ENCODE measurements around the gene MROH2B. TPM values are rescaled to one million over a fixed set of nuclear protein-coding genes. Genes with fewer than 3 reads are reported as not detected.

The MROH2B gene
- total and polyA plus RNA-seq, 10 donors = not detected

GRCh38 chr5:40962207-40962955 lies 108.8 kb downstream of the MROH2B start:
- TF ChIP-seq POLR2AphosphoS5 (IDR thresholded peaks at IDR 0.05) (no peak), POLR2A (IDR thresholded peaks at IDR 0.05) (no peak)
- TF ChIP-seq, protein P1, sequence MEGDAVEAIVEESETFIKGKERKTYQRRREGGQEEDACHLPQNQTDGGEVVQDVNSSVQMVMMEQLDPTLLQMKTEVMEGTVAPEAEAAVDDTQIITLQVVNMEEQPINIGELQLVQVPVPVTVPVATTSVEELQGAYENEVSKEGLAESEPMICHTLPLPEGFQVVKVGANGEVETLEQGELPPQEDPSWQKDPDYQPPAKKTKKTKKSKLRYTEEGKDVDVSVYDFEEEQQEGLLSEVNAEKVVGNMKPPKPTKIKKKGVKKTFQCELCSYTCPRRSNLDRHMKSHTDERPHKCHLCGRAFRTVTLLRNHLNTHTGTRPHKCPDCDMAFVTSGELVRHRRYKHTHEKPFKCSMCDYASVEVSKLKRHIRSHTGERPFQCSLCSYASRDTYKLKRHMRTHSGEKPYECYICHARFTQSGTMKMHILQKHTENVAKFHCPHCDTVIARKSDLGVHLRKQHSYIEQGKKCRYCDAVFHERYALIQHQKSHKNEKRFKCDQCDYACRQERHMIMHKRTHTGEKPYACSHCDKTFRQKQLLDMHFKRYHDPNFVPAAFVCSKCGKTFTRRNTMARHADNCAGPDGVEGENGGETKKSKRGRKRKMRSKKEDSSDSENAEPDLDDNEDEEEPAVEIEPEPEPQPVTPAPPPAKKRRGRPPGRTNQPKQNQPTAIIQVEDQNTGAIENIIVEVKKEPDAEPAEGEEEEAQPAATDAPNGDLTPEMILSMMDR (IDR thresholded peaks at IDR 0.05 in 8 of 11, conservative IDR thresholded peaks at IDR 0.05 in 3 of 11) = no peak

DNA sequence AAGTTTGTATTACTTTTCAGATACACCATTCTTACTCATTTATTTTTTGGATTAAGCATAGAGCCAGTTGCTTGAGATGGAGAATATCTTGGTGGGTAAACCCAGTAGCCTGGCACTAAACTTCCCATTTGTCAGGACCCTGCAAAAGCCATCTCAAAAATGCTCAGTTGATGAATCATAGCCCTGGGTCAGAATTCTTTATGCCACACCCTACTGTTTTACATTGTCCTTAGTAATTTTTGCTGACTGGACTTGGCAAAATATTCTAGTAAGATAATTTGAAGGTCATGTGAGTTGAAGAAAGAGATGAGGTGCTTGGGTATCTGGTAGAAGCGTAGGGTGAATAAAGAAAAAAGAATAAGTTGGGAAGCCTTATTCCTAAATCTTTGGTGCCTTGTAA lies 111.1 kb downstream of the MROH2B start:
- intact Hi-C loops (cut with DNase I; ENCODE audit: low total_unique reads) = no loop called here
- Histone ChIP-seq H3K36me3 (peaks cover 0 to 43% (median 0%) of the 10 kb centered on the region in 6 donors), H3K27ac (no peak overlapping the region), H3K4me1 (no peaks in the 10 kb centered on the region), H3K9me3 (peaks cover 0 to 14% (median 4%) of the 10 kb centered on the region in 8 donors), H3K4me3 (no peak overlapping the region), H3K27me3 (replicated peaks in 1 of 7) (no peaks in the 10 kb centered on the region)
- no peak for DNase-seq
- WGBS, 5 donors = 57 to 88% (median 80%) methylated on average over 1 of the region's 1 CpG
- TF ChIP-seq POLR2A (IDR thresholded peaks at IDR 0.05) (no peak), POLR2AphosphoS5 (IDR thresholded peaks at IDR 0.05) (no peak)
- TF ChIP-seq, protein P1 (IDR thresholded peaks at IDR 0.05 in 8 of 11, conservative IDR thresholded peaks at IDR 0.05 in 3 of 11) = no peak

More at GRCh38 chr5:40962207-40962955, 108.8 kb downstream of the MROH2B start:
- H3K27me3 ChIP-seq (replicated peaks in 1 of 7) = no peaks in the 10 kb centered on the region
- H3K27ac ChIP-seq = no peak overlapping the region
- 63 to 89% (median 83%) methylated on average over 4 of the region's 4 CpGs for WGBS, 5 donors
- no peaks in the 10 kb centered on the region for H3K4me1 ChIP-seq
- H3K36me3 ChIP-seq = peaks cover 0 to 61% (median 0%) of the 10 kb centered on the region in 6 donors
- H3K9me3 ChIP-seq = peaks cover 0 to 14% (median 4%) of the 10 kb centered on the region in 8 donors
- intact Hi-C loops (cut with DNase I; ENCODE audit: low total_unique reads) = no loop called here
- H3K4me3 ChIP-seq = no peak overlapping the region
- no peak for DNase-seq

- Histone ChIP-seq H3K4me1 (no peaks in the 10 kb centered on the region), H3K36me3 (peaks cover 0 to 38% (median 0%) of the 10 kb centered on the region in 6 donors), H3K27me3 (replicated peaks in 1 of 7) (no peaks in the 10 kb centered on the region), H3K27ac (no peak overlapping the region), H3K9me3 (peaks cover 0 to 14% (median 4%) of the 10 kb centered on the region in 8 donors), H3K4me3 (no peak overlapping the region)
- intact Hi-C loops (cut with DNase I; ENCODE audit: low total_unique reads) = no loop called here
- WGBS, 5 donors = 89 to 94% (median 91%) methylated on average over 5 of the region's 5 CpGs
- DNase-seq = no peak
- TF ChIP-seq POLR2AphosphoS5 (IDR thresholded peaks at IDR 0.05) = no peak
- TF ChIP-seq POLR2A (IDR thresholded peaks at IDR 0.05) = no peak
- TF ChIP-seq, protein P1 (IDR thresholded peaks at IDR 0.05 in 8 of 11, conservative IDR thresholded peaks at IDR 0.05 in 3 of 11) = no peak
Observed at GRCh38 chr5:40958811-40959210, 112.3 kb downstream of the MROH2B start.

DNA sequence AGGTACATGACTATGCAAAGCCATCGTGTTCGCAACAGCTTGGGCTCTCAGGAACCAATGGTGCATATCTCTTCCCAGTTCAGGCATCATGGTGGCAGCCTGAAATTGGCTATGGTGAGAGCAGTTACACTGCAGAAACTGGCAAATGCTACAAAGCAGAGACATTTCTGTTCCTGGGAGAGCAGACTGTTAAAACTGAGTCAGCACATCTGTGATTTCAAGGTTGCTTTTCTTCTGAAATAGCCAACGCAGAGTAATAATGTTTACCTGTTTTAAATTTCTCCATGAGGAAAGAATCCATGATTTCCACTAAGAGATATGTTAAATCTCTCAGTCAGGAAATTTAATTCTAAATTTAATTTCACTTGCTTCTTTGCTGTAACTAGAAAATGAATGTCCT lies 114.1 kb downstream of the MROH2B start:
- Histone ChIP-seq H3K27ac (no peak overlapping the region), H3K4me1 (no peaks in the 10 kb centered on the region), H3K36me3 (peaks cover 0 to 25% (median 0%) of the 10 kb centered on the region in 6 donors), H3K9me3 (peaks cover 0 to 14% (median 4%) of the 10 kb centered on the region in 8 donors), H3K27me3 (replicated peaks in 1 of 7) (no peaks in the 10 kb centered on the region), H3K4me3 (no peak overlapping the region)
- intact Hi-C loops (cut with DNase I; ENCODE audit: low total_unique reads) = no loop called here
- 84 to 97% (median 94%) methylated on average over 3 of the region's 3 CpGs for WGBS, 5 donors
- no peak for TF ChIP-seq POLR2AphosphoS5 (IDR thresholded peaks at IDR 0.05)
- TF ChIP-seq POLR2A (IDR thresholded peaks at IDR 0.05) = no peak
- TF ChIP-seq, protein P1 (IDR thresholded peaks at IDR 0.05 in 8 of 11, conservative IDR thresholded peaks at IDR 0.05 in 3 of 11) = no peak
- no peak for DNase-seq

Data from spleen (tissue), 11 donors.